Body of pancreas (tissue), 4 donors: Measurements from ENCODE around the gene GTPBP4. TPM values are rescaled to one million over a fixed set of nuclear protein-coding genes. Genes with fewer than 3 reads are reported as not detected.

Experiments used
- ATAC-seq: fragments of 150-250 bp; one replicate; pipeline ENCODE4 v1.9.1; 2016
- DNase-seq, 4 donors: peaks; one replicate each; pipeline ENCODE4 v3.0.0-alpha.2; 2019
- H3K27ac ChIP-seq, 4 donors: fragments of 200-600 bp; sonication (generic); 1 replicate in 3 of 4; 2 replicates in 1 of 4; pipeline versions ENCODE4 v1.5.1 to v1.6.1; 2016 to 2019; ENCODE audit warnings: mild to moderate bottlenecking in 1 of 4, mixed read lengths in 1 of 4, moderate library complexity in 1 of 4
- H3K27me3 ChIP-seq, 2 donors: fragments of 200-600 bp; sonication (generic); one replicate each; pipeline ENCODE4 v1.6.0; 2016; ENCODE audit warnings: mild to moderate bottlenecking in 1 of 2
- H3K36me3 ChIP-seq, 2 donors: fragments of 200-600 bp; sonication (generic); replicated peaks in 1 of 2; 2 replicates each; pipeline ENCODE4 v1.5.1; 2016; ENCODE audit warnings: low read depth in 2 of 2; ENCODE audit not compliant: insufficient read depth in 1 of 2
- H3K4me1 ChIP-seq: fragments of 200-600 bp; sonication (generic); one replicate; pipeline ENCODE4 v1.6.0; 2016
- H3K4me3 ChIP-seq, 2 donors: fragments of 200-600 bp; sonication (generic); 1 replicate in 1 of 2; 2 replicates in 1 of 2; pipeline ENCODE4 v1.5.1; 2016 to 2019
- H3K9me3 ChIP-seq, 3 donors: fragments of 200-600 bp; sonication (generic); 1 replicate in 2 of 3; 2 replicates in 1 of 3; pipeline ENCODE4 v1.5.1; 2016
- POLR2A ChIP-seq, 3 donors: fragments of 450-650 bp; IDR thresholded peaks; one replicate each; pipeline ENCODE4 v1.6.1; 2016; ENCODE audit warnings: antibody characterized with exemption in 3 of 3, mild to moderate bottlenecking in 2 of 3
- WGBS, 2 donors: methylation state at CpG; one replicate each; pipeline ENCODE4 v1.1.5; 2017; 5-methylcytosine and 5-hydroxymethylcytosine counted together
- intact Hi-C: fragments of 100-400 bp; cut with DNase I; formaldehyde crosslinking; loops from one replicate; pipeline ENCODE4 v1.15.1; 2023
- total RNA-seq, 2 donors: library from RNA; depleted of rRNA; stranded (reverse); fragments of >200 nt; gene quantifications; one replicate each; pipeline ENCODE4 v1.1.0, GENCODE V29; 2016
- TF ChIP-seq, protein P1 (sequence below), 7 experiments: fragments of 450-650 bp in 4 of 7; fragments of 200-600 bp in 3 of 7; sonication (generic) in 3 of 7; IDR thresholded peaks; one replicate each; pipeline ENCODE4 v1.5.1; 2016 to 2019; ENCODE audit warnings: antibody characterized with exemption in 7 of 7

The GTPBP4 gene
- total RNA-seq, 2 donors from 2014 or later = 8.3 to 20.4 TPM

DNA sequence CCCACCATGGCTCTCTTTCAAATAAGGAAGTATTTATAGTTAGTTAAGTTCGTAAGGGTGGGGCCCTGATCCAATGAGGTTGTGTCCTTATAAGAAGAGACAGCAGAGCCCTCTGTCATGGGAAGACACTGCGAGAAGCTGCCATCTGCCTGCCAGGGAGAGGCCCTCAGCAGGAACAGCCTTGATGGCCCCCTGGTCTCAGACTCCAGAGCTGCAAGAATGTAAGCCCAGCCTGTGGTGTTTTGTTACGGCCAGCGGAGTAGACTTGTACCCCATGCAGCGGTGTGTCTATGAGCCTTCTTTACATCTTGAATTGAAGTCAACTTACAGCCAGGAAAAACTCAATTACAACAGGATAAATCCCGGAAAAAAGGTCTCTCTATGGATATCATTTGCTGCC, 42.5 kb upstream of the GTPBP4 start:
- DNase-seq = no peak
- Histone ChIP-seq H3K9me3 (no peaks in the 10 kb centered on the region), H3K36me3 (no peaks in the 10 kb centered on the region), H3K27me3 (no peaks in the 10 kb centered on the region), H3K4me1 (no peaks in the 10 kb centered on the region), H3K4me3 (no peak overlapping the region), H3K27ac (no peak overlapping the region)
- WGBS, 2 donors = 91 to 97% methylated on average over 6 of the region's 6 CpGs
- TF ChIP-seq POLR2A (IDR thresholded peaks at IDR 0.05) = no peak
- TF ChIP-seq, protein P1, sequence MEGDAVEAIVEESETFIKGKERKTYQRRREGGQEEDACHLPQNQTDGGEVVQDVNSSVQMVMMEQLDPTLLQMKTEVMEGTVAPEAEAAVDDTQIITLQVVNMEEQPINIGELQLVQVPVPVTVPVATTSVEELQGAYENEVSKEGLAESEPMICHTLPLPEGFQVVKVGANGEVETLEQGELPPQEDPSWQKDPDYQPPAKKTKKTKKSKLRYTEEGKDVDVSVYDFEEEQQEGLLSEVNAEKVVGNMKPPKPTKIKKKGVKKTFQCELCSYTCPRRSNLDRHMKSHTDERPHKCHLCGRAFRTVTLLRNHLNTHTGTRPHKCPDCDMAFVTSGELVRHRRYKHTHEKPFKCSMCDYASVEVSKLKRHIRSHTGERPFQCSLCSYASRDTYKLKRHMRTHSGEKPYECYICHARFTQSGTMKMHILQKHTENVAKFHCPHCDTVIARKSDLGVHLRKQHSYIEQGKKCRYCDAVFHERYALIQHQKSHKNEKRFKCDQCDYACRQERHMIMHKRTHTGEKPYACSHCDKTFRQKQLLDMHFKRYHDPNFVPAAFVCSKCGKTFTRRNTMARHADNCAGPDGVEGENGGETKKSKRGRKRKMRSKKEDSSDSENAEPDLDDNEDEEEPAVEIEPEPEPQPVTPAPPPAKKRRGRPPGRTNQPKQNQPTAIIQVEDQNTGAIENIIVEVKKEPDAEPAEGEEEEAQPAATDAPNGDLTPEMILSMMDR (IDR thresholded peaks at IDR 0.05) = no peak
- intact Hi-C loops = no loop called here
- no peak for ATAC-seq

DNA sequence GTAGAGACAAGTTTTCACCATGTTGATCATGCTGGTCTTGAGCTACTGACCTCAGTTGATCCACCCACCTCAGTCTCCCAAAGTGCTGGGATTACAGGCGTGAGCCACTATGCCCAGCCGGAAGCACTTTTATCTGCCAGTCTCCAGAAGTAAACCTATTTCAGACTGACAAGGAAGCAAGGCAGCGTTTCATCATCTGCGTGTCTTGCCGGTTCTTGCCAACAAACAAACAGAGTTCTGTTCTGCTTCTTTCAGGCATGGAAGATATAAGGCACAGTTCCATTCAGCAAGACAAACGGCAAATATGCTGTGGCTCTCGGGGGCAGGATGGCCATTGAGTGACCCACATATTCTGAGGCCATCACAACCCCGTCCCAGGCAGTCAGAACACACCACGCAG, 41.2 kb upstream of the GTPBP4 start:
- Histone ChIP-seq H3K4me3 (no peak overlapping the region), H3K36me3 (no peaks in the 10 kb centered on the region), H3K4me1 (no peaks in the 10 kb centered on the region), H3K9me3 (no peaks in the 10 kb centered on the region), H3K27ac (no peak overlapping the region), H3K27me3 (no peaks in the 10 kb centered on the region)
- ATAC-seq (no peak), DNase-seq (no peak)
- WGBS, 2 donors = 78 to 82% methylated on average over 9 of the region's 9 CpGs
- intact Hi-C loops = no loop called here
- TF ChIP-seq, protein P1 (IDR thresholded peaks at IDR 0.05) = no peak
- TF ChIP-seq POLR2A (IDR thresholded peaks at IDR 0.05) = no peak

DNA sequence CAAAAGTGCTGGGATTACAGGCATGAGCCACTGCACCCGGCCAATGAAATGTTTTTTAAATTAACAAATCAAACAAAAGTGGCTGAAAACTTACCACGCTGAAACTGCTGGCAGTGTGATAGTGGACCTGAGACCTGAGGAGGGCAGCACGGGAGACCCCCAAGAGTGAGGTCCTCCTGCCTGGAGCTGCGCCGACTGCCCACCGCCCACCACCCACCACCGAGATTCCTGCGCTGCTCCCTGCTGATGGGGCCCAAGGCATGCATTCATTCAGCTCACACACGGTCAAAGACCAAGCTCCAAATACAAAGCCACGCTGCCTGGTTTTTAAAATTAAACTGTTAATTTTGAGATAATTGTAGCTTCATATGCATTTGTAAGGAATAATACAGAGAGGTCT, 40.4 kb upstream of the GTPBP4 start:
- H3K27ac ChIP-seq = no peak overlapping the region
- DNase-seq (no peak), ATAC-seq (no peak)
- H3K36me3 ChIP-seq = no peaks in the 10 kb centered on the region
- WGBS, 2 donors = 70 to 86% methylated on average over 2 to 10 of the region's 10 CpGs
- TF ChIP-seq, protein P1 (IDR thresholded peaks at IDR 0.05) = no peak
- TF ChIP-seq POLR2A (IDR thresholded peaks at IDR 0.05) = no peak
- H3K4me1 ChIP-seq = no peaks in the 10 kb centered on the region
- no peaks in the 10 kb centered on the region for H3K27me3 ChIP-seq
- H3K9me3 ChIP-seq = no peaks in the 10 kb centered on the region
- no peak overlapping the region for H3K4me3 ChIP-seq
- intact Hi-C loops = no loop called here

DNA sequence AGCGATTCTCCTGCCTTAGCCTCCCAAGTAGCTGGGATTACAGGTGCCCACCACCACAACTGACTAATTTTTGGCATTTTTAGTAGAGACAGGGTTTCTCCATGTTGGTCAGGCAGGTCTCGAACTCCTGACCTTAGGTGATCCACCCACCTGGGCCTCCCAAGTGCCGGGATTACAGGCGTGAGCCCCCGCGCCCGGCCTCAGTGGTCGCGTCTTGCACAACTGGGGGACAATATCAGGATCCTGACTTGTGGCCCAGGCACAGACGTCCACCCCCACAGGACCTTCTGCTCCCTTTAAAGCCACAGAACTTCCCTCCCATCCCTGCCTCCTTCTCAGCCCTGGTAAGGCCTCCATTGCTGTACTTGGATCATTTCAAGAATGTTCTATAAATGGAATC, 39.9 kb upstream of the GTPBP4 start:
- intact Hi-C loops = no loop called here
- no peak for TF ChIP-seq POLR2A (IDR thresholded peaks at IDR 0.05)
- TF ChIP-seq, protein P1 (IDR thresholded peaks at IDR 0.05) = no peak
- WGBS, 2 donors = 88% methylated on average over 4 to 8 of the region's 10 CpGs

DNA sequence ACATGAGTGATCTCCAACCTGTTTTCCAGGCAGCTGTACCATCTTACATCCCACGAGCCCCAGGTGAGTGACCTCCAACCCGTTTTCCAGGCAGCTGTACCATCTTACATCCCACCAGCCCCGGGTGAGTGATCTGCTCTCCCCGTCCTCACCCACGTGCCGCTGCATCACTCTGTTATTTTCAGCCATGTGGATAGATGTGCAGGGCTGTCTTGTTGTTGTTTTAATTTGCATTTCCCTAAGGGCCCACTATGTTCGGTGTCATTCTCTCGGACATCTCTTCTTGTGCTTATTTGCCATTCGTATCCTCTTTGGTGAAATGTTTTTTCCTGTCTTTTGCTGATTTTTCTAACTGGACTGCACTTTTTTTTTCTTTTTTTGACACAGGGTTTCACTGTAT, 38.8 kb upstream of the GTPBP4 start:
- TF ChIP-seq POLR2A (IDR thresholded peaks at IDR 0.05) = no peak
- TF ChIP-seq, protein P1 (IDR thresholded peaks at IDR 0.05) = no peak
- WGBS, 2 donors = 69 to 74% methylated on average over 9 of the region's 9 CpGs

More for the DNA sequence above, 39.9 kb upstream of the GTPBP4 start:
- Histone ChIP-seq H3K9me3 (no peaks in the 10 kb centered on the region), H3K4me1 (no peaks in the 10 kb centered on the region), H3K27ac (no peak overlapping the region), H3K4me3 (no peak overlapping the region), H3K27me3 (no peaks in the 10 kb centered on the region), H3K36me3 (no peaks in the 10 kb centered on the region)
- DNase-seq = no peak
- ATAC-seq = no peak

More for the DNA sequence above, 38.8 kb upstream of the GTPBP4 start:
- Histone ChIP-seq H3K27me3 (no peaks in the 10 kb centered on the region), H3K4me1 (no peaks in the 10 kb centered on the region), H3K4me3 (no peak overlapping the region), H3K27ac (no peak overlapping the region), H3K9me3 (no peaks in the 10 kb centered on the region), H3K36me3 (no peaks in the 10 kb centered on the region)
- DNase-seq (no peak), ATAC-seq (no peak)
- intact Hi-C loops = no loop called here
